HCT116 (cell line): Measurements from ENCODE around the gene TBC1D1. TPM values are rescaled to one million over a fixed set of nuclear protein-coding genes. Genes with fewer than 3 reads are reported as not detected.

ENCODE experiments used
- ATAC-seq: fragments of 200-7000 bp; cut with Tn5 transposase; 2 replicates; pipeline ENCODE4 v1.9.1; 2020; ENCODE audit warnings: mild to moderate bottlenecking, moderate library complexity
- BruUV-seq: library from RNA; stranded (reverse); fragments of 400-500 nt; replicated peaks from 2 replicates; lab custom pipeline; 2021; lab: Mats Ljungman, UMichigan
- CTCF ChIA-PET: fragments of 300-600 bp; sonication (Branson Sonifier 250); formaldehyde crosslinking; loops from one replicate; lab custom pipeline; 2021; ENCODE audit warnings: antibody characterized with exemption; lab: Charles Lee
- POLR2A ChIA-PET: fragments of 300-600, 350-600 bp; sonication (Branson Sonifier 250); formaldehyde crosslinking; loops from one replicate; lab custom pipeline; 2021; ENCODE audit warnings: antibody characterized with exemption; lab: Charles Lee
- RAD21 ChIA-PET, 2 experiments: fragments of 300-600 bp; sonication (Branson Sonifier 250); formaldehyde crosslinking; loops; one replicate each; lab custom pipeline; 2023; ENCODE audit warnings: low total read pairs in 2 of 2; ENCODE audit not compliant: uncharacterized antibody in 2 of 2, unreplicated experiment in 2 of 2, low non-redundant PET in 1 of 2; lab: Charles Lee
- DNase-seq: peaks from one replicate; pipeline ENCODE4 v3.0.0-alpha.2; 2010; ENCODE audit warnings: low read depth, low spot score
- H2AFZ ChIP-seq: fragments of 200-600 bp; shearing (Covaris generic), sonication (generic); 2 replicates; pipeline ENCODE4 v1.6.1; 2017; ENCODE audit warnings: low read depth, mixed run types, mixed read lengths, antibody characterized with exemption, low read length; ENCODE audit not compliant: poor library complexity, severe bottlenecking
- H3K27ac ChIP-seq: 2 replicates; pipeline ENCODE4 v1.5.1; 2012; ENCODE audit warnings: low read depth, low read length
- H3K27me3 ChIP-seq: fragments of 200-600 bp; sonication (generic); 2 replicates; pipeline ENCODE4 v1.6.1; 2016; ENCODE audit warnings: mixed run types, low read length, mixed read lengths; ENCODE audit not compliant: insufficient read depth
- H3K36me3 ChIP-seq, 2 experiments: fragments of 200-500 bp in 1 of 2; fragments of 200-600 bp in 1 of 2; sonication (Bioruptor generic) in 1 of 2; sonication (generic) in 1 of 2; 2 replicates each; pipeline versions ENCODE4 v1.5.1 to v1.6.1; 2014 to 2016; ENCODE audit warnings: low read length in 2 of 2, inconsistent platforms in 1 of 2, mixed read lengths in 1 of 2, mixed run types in 1 of 2; ENCODE audit not compliant: insufficient read depth in 2 of 2, control insufficient read depth in 1 of 2
- H3K4me1 ChIP-seq, 2 experiments: fragments of 200-600 bp in 1 of 2; sonication (generic) in 1 of 2; 2 replicates each; pipeline versions ENCODE4 v1.5.1 to v1.6.1; 2012 to 2017; ENCODE audit warnings: low read length in 2 of 2, inconsistent platforms in 1 of 2, mild to moderate bottlenecking in 1 of 2, mixed read lengths in 1 of 2, mixed run types in 1 of 2, moderate library complexity in 1 of 2; ENCODE audit not compliant: insufficient read depth in 2 of 2, control insufficient read depth in 1 of 2
- H3K4me2 ChIP-seq: fragments of 200-600 bp; sonication (generic); 2 replicates; pipeline ENCODE4 v1.6.1; 2017; ENCODE audit warnings: mixed run types, low read length, mixed read lengths
- H3K4me3 ChIP-seq, 2 experiments: fragments of 200-600 bp in 1 of 2; sonication (generic) in 1 of 2; replicated peaks in 1 of 2; 2 replicates each; pipeline ENCODE4 v1.5.1; 2011 to 2016; ENCODE audit warnings: low read length in 2 of 2, control low read depth in 1 of 2, low read depth in 1 of 2, mild to moderate bottlenecking in 1 of 2, mixed read lengths in 1 of 2, mixed run types in 1 of 2
- H3K79me2 ChIP-seq: fragments of 200-600 bp; sonication (generic); 2 replicates; pipeline ENCODE4 v1.6.1; 2017; ENCODE audit warnings: mild to moderate bottlenecking, mixed run types, low read length, moderate library complexity, mixed read lengths; ENCODE audit not compliant: insufficient read depth
- H3K9ac ChIP-seq: fragments of 200-600 bp; sonication (generic); 2 replicates; pipeline ENCODE4 v1.6.1; 2016; ENCODE audit warnings: low read length, mixed read lengths
- H3K9me2 ChIP-seq: fragments of 200-600 bp; sonication (generic), shearing (Covaris generic); 2 replicates; pipeline ENCODE4 v1.6.1; 2017; ENCODE audit warnings: mixed run types, mild to moderate bottlenecking, moderate library complexity; ENCODE audit not compliant: insufficient read depth
- H3K9me3 ChIP-seq, 2 experiments: fragments of 200-500 bp in 1 of 2; fragments of 200-600 bp in 1 of 2; sonication (Bioruptor generic) in 1 of 2; sonication (generic) in 1 of 2; 2 replicates each; pipeline ENCODE4 v1.6.1; 2014 to 2017; ENCODE audit warnings: low read length in 2 of 2, mixed read lengths in 2 of 2, inconsistent platforms in 1 of 2, low read depth in 1 of 2, mild to moderate bottlenecking in 1 of 2, mixed run types in 1 of 2, moderate library complexity in 1 of 2; ENCODE audit not compliant: control insufficient read depth in 1 of 2, insufficient read depth in 1 of 2
- H4K20me1 ChIP-seq: fragments of 200-600 bp; sonication (generic), shearing (Covaris generic); 2 replicates; pipeline ENCODE4 v1.6.1; 2017; ENCODE audit warnings: mixed run types, mild to moderate bottlenecking, moderate library complexity; ENCODE audit not compliant: insufficient read depth
- CBX3 ChIP-seq: IDR thresholded peaks from 2 replicates; pipeline ENCODE4 v1.6.1; 2012; ENCODE audit warnings: low read depth
- CEBPB ChIP-seq: IDR thresholded peaks from 2 replicates; pipeline ENCODE4 v1.6.1; 2012; ENCODE audit warnings: low read depth
- EGR1 ChIP-seq: IDR thresholded peaks from 2 replicates; pipeline ENCODE4 v1.6.1; 2012; ENCODE audit warnings: low read depth
- ELF1 ChIP-seq: IDR thresholded peaks from 2 replicates; pipeline ENCODE4 v1.6.1; 2012; ENCODE audit warnings: low read depth, borderline replicate concordance
- EZH2phosphoT487 ChIP-seq: fragments of 200-600 bp; IDR thresholded peaks from 2 replicates; pipeline ENCODE4 v1.6.1; 2018; ENCODE audit warnings: antibody characterized with exemption, borderline replicate concordance
- FOSL1 ChIP-seq: IDR thresholded peaks from 2 replicates; pipeline ENCODE4 v1.6.1; 2012; ENCODE audit warnings: low read depth
- JUND ChIP-seq: IDR thresholded peaks from 2 replicates; pipeline ENCODE4 v1.6.1; 2012
- POLR2A ChIP-seq: IDR thresholded peaks from 2 replicates; pipeline ENCODE4 v1.7.0; 2011; ENCODE audit warnings: borderline replicate concordance; ENCODE audit not compliant: insufficient read depth, insufficient read length; ENCODE audit errors: extremely low read depth
- POLR2AphosphoS5 ChIP-seq: IDR thresholded peaks from 2 replicates; pipeline ENCODE4 v1.6.1; 2011; ENCODE audit warnings: mild to moderate bottlenecking, low read depth, low read length, moderate library complexity
- SIN3A ChIP-seq: IDR thresholded peaks from 2 replicates; pipeline ENCODE4 v1.6.1; 2012; ENCODE audit warnings: low read depth
- SP1 ChIP-seq: IDR thresholded peaks from 2 replicates; pipeline ENCODE4 v1.6.1; 2012; ENCODE audit warnings: low read depth
- TCF7L2 ChIP-seq: IDR thresholded peaks from 2 replicates; pipeline ENCODE4 v1.7.0; 2011; ENCODE audit warnings: borderline replicate concordance, inconsistent platforms; ENCODE audit not compliant: insufficient read depth, insufficient read length; ENCODE audit errors: extremely low read depth
- YY1 ChIP-seq: IDR thresholded peaks from 2 replicates; pipeline ENCODE4 v1.6.1; 2011; ENCODE audit warnings: low read length, low read depth, moderate library complexity, mild to moderate bottlenecking; ENCODE audit not compliant: insufficient replicate concordance; ENCODE audit errors: extremely low read depth
- ZFX ChIP-seq: fragments of 450-650 bp; IDR thresholded peaks from 2 replicates; pipeline ENCODE4 v1.6.1; 2017
- intact Hi-C: fragments of 100-400 bp; cut with micrococcal nuclease; formaldehyde crosslinking; loops from 2 replicates; pipeline ENCODE4 v1.10.0; 2022
- total RNA-seq: library from RNA; stranded (reverse); gene quantifications from one replicate; pipeline ENCODE4 v1.2.1, GENCODE V29; 2021; ENCODE audit not compliant: unreplicated experiment
- TF ChIP-seq, protein P1 (sequence below): IDR thresholded peaks from 2 replicates; pipeline ENCODE4 v1.6.1; 2012
- TF ChIP-seq, protein P2 (sequence below): IDR thresholded peaks from 2 replicates; pipeline ENCODE4 v1.6.1; 2011; ENCODE audit warnings: mild to moderate bottlenecking, low read length, moderate library complexity; ENCODE audit not compliant: insufficient replicate concordance; ENCODE audit errors: extremely low read depth
- TF ChIP-seq, protein P3 (sequence below): IDR thresholded peaks from 2 replicates; pipeline ENCODE4 v1.6.1; 2012; ENCODE audit warnings: low read depth
- TF ChIP-seq, protein P4 (sequence below), 3 experiments: fragments of 200-600 bp in 1 of 3; sonication (generic) in 1 of 3; IDR thresholded peaks in 2 of 3; conservative IDR thresholded peaks in 1 of 3; 2 replicates each; pipeline ENCODE4 v1.5.1; 2012 to 2017; ENCODE audit warnings: low read depth in 2 of 3, low read length in 2 of 3, antibody characterized with exemption in 1 of 3, borderline replicate concordance in 1 of 3, control low read depth in 1 of 3, mild to moderate bottlenecking in 1 of 3, mixed read lengths in 1 of 3, mixed run types in 1 of 3, moderate library complexity in 1 of 3; ENCODE audit not compliant: insufficient read depth in 1 of 3

The TBC1D1 gene
- total RNA-seq, 1 experiment from 2014 or later = 82.7 TPM

DNA sequence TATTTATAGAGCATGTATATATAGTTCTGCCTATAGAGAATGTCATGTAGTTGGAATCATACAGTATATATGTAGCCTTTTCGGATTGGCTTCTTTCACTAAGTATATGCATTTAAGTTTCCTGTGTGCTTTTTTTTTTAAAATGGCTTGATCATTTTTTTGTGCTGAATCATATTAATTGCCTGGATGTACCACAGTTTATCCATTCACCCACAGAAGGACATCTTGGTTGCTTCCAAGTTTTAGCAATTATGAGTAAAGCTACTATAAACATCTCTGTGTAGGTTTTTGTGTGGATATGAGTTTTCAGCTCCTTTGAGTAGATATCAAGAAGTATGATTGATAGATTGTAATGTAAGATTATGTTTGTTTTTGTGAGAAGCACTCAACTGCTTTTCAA lies 93.1 kb downstream of the TBC1D1 start:
- Histone ChIP-seq H3K36me3 (no peaks in the 10 kb centered on the region), H3K4me3 (no peak overlapping the region), H3K9ac (no peak overlapping the region), H3K4me2 (no peak overlapping the region), H4K20me1 (no peaks in the 10 kb centered on the region), H3K9me2 (no peaks in the 10 kb centered on the region), H3K4me1 (peaks cover 5 to 16% of the 10 kb centered on the region in 2 experiments; a peak in 2 of 4 replicates), H3K27ac (no peak overlapping the region), H2AFZ (no peak overlapping the region)
- ChIA-PET RAD21 (no interaction called here), POLR2A (no interaction called here)
- DNase-seq (no peak), ATAC-seq (no peak)
- no TSS peak for BruUV-seq
- intact Hi-C loops = no loop called here
- TF ChIP-seq FOSL1 = no peak
- no peak for TF ChIP-seq TCF7L2
- no peak for TF ChIP-seq EGR1
- TF ChIP-seq EZH2phosphoT487 = no peak
- TF ChIP-seq CEBPB = no peak
- TF ChIP-seq JUND = no peak
- no peak for TF ChIP-seq YY1
- TF ChIP-seq SIN3A = no peak
- TF ChIP-seq, protein P1, sequence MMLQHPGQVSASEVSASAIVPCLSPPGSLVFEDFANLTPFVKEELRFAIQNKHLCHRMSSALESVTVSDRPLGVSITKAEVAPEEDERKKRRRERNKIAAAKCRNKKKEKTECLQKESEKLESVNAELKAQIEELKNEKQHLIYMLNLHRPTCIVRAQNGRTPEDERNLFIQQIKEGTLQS = no peak
- TF ChIP-seq ZFX = no peak
- TF ChIP-seq POLR2A = no peak
- TF ChIP-seq, protein P2, sequence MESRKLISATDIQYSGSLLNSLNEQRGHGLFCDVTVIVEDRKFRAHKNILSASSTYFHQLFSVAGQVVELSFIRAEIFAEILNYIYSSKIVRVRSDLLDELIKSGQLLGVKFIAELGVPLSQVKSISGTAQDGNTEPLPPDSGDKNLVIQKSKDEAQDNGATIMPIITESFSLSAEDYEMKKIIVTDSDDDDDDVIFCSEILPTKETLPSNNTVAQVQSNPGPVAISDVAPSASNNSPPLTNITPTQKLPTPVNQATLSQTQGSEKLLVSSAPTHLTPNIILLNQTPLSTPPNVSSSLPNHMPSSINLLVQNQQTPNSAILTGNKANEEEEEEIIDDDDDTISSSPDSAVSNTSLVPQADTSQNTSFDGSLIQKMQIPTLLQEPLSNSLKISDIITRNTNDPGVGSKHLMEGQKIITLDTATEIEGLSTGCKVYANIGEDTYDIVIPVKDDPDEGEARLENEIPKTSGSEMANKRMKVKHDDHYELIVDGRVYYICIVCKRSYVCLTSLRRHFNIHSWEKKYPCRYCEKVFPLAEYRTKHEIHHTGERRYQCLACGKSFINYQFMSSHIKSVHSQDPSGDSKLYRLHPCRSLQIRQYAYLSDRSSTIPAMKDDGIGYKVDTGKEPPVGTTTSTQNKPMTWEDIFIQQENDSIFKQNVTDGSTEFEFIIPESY = no peak
- TF ChIP-seq SP1 = no peak
- no peak for TF ChIP-seq ELF1
- no peak for TF ChIP-seq CBX3
- TF ChIP-seq POLR2AphosphoS5 = no peak
- TF ChIP-seq, protein P3, sequence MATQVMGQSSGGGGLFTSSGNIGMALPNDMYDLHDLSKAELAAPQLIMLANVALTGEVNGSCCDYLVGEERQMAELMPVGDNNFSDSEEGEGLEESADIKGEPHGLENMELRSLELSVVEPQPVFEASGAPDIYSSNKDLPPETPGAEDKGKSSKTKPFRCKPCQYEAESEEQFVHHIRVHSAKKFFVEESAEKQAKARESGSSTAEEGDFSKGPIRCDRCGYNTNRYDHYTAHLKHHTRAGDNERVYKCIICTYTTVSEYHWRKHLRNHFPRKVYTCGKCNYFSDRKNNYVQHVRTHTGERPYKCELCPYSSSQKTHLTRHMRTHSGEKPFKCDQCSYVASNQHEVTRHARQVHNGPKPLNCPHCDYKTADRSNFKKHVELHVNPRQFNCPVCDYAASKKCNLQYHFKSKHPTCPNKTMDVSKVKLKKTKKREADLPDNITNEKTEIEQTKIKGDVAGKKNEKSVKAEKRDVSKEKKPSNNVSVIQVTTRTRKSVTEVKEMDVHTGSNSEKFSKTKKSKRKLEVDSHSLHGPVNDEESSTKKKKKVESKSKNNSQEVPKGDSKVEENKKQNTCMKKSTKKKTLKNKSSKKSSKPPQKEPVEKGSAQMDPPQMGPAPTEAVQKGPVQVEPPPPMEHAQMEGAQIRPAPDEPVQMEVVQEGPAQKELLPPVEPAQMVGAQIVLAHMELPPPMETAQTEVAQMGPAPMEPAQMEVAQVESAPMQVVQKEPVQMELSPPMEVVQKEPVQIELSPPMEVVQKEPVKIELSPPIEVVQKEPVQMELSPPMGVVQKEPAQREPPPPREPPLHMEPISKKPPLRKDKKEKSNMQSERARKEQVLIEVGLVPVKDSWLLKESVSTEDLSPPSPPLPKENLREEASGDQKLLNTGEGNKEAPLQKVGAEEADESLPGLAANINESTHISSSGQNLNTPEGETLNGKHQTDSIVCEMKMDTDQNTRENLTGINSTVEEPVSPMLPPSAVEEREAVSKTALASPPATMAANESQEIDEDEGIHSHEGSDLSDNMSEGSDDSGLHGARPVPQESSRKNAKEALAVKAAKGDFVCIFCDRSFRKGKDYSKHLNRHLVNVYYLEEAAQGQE = no peak
- TF ChIP-seq, protein P4, sequence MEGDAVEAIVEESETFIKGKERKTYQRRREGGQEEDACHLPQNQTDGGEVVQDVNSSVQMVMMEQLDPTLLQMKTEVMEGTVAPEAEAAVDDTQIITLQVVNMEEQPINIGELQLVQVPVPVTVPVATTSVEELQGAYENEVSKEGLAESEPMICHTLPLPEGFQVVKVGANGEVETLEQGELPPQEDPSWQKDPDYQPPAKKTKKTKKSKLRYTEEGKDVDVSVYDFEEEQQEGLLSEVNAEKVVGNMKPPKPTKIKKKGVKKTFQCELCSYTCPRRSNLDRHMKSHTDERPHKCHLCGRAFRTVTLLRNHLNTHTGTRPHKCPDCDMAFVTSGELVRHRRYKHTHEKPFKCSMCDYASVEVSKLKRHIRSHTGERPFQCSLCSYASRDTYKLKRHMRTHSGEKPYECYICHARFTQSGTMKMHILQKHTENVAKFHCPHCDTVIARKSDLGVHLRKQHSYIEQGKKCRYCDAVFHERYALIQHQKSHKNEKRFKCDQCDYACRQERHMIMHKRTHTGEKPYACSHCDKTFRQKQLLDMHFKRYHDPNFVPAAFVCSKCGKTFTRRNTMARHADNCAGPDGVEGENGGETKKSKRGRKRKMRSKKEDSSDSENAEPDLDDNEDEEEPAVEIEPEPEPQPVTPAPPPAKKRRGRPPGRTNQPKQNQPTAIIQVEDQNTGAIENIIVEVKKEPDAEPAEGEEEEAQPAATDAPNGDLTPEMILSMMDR (IDR thresholded peaks at IDR 0.05 in 2 of 3, conservative IDR thresholded peaks at IDR 0.05 in 1 of 3; ENCODE audit: borderline replicate concordance in 1 of 3, insufficient read depth in 1 of 3, low read depth in 2 of 3, low read length in 2 of 3) = no peak
- TF ChIP-seq, all 23 proteins: peak for 0
- H3K79me2 ChIP-seq = peaks cover 46% of the 10 kb centered on the region
- H3K9me3 ChIP-seq = no peaks in the 10 kb centered on the region
- H3K27me3 ChIP-seq = no peaks in the 10 kb centered on the region
- CTCF ChIA-PET = no interaction called here
